Sigmoid colon (tissue), 4 donors: ENCODE measurements around the gene KCNAB1.
"Not testable (repeated sequence)": the region's sequence is repeated elsewhere in the genome, so short reads cannot be mapped to it uniquely, and the experiment has no call there.

ENCODE experiments used
- EP300 ChIP-seq, 4 donors: sonication (generic); formaldehyde crosslinking; IDR thresholded peaks; one replicate each; pipeline ENCODE4 v1.6.1; 2017; ENCODE audit warnings: antibody characterized with exemption in 4 of 4
- TF ChIP-seq, protein P1 (sequence below), 4 experiments: fragments of 450-650 bp in 3 of 4; fragments of 200-600 bp in 1 of 4; IDR thresholded peaks; one replicate each; pipeline ENCODE4 v1.5.1; 2016 to 2019; ENCODE audit warnings: antibody characterized with exemption in 4 of 4, mild to moderate bottlenecking in 3 of 4, moderate library complexity in 2 of 4

DNA sequence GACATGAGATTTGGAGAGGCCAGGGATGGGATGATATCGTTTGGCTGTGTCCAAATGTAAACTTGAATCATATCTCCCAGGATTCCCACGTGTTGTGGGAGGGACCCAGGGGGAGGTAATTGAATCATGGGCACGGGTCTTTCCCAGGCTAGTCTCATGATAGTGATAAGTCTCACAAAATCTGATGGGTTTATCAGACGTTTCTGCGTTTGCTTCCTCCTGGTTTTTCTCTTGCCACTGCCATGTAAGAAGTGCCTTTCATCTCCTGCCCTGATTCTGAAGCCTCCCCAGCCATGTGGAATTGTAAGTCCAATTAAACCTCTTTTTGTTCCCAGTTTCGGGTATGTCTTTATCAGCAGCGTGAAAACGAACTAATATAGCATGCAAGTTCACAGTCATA lies 442.1 kb downstream of the KCNAB1 start:
- TF ChIP-seq EP300 (IDR thresholded peaks at IDR 0.05), result not testable (repeated sequence)
- TF ChIP-seq, protein P1, sequence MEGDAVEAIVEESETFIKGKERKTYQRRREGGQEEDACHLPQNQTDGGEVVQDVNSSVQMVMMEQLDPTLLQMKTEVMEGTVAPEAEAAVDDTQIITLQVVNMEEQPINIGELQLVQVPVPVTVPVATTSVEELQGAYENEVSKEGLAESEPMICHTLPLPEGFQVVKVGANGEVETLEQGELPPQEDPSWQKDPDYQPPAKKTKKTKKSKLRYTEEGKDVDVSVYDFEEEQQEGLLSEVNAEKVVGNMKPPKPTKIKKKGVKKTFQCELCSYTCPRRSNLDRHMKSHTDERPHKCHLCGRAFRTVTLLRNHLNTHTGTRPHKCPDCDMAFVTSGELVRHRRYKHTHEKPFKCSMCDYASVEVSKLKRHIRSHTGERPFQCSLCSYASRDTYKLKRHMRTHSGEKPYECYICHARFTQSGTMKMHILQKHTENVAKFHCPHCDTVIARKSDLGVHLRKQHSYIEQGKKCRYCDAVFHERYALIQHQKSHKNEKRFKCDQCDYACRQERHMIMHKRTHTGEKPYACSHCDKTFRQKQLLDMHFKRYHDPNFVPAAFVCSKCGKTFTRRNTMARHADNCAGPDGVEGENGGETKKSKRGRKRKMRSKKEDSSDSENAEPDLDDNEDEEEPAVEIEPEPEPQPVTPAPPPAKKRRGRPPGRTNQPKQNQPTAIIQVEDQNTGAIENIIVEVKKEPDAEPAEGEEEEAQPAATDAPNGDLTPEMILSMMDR (IDR thresholded peaks at IDR 0.05), result not testable (repeated sequence)
